ENCODE measurements around the gene ROR1.

DNA sequence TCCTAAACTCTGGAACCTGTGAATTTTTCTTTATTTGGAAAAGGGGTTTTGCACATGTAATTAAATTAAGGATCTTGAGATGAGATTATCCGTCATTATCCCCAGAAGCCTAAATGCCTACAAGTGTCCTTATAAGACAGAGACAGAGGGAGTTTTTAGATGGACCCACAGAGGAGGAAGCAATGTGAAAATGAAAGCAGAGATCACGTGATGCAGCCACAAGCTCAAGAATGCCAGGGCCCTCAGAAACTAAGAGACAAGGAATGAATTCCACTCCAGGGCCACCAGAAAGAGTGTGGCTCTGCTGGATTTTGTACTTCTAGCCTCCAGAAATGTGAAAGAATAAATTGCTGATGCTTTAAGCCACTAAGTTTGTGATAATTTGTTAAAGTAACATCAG, 246.0 kb downstream of the ROR1 start:
- TF ChIP-seq POLR2A (IDR thresholded peaks at IDR 0.05), result no peak
- TF ChIP-seq, protein P1, sequence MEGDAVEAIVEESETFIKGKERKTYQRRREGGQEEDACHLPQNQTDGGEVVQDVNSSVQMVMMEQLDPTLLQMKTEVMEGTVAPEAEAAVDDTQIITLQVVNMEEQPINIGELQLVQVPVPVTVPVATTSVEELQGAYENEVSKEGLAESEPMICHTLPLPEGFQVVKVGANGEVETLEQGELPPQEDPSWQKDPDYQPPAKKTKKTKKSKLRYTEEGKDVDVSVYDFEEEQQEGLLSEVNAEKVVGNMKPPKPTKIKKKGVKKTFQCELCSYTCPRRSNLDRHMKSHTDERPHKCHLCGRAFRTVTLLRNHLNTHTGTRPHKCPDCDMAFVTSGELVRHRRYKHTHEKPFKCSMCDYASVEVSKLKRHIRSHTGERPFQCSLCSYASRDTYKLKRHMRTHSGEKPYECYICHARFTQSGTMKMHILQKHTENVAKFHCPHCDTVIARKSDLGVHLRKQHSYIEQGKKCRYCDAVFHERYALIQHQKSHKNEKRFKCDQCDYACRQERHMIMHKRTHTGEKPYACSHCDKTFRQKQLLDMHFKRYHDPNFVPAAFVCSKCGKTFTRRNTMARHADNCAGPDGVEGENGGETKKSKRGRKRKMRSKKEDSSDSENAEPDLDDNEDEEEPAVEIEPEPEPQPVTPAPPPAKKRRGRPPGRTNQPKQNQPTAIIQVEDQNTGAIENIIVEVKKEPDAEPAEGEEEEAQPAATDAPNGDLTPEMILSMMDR (IDR thresholded peaks at IDR 0.05), result no peak
- no peak for TF ChIP-seq EP300 (IDR thresholded peaks at IDR 0.05)
- TF ChIP-seq POLR2AphosphoS5 (IDR thresholded peaks at IDR 0.05), result peak in 1 of 3 donors; percentile 52
